Omental fat pad (tissue), 4 donors: ENCODE results near the gene B3GAT2. TPM values are rescaled to one million over a fixed set of nuclear protein-coding genes. Genes with fewer than 3 reads are reported as not detected.

ENCODE experiments used
- ATAC-seq: fragments of 150-250 bp; one replicate; pipeline ENCODE4 v1.9.1; 2016; ENCODE audit warnings: mild to moderate bottlenecking, moderate library complexity; ENCODE audit not compliant: low FRiP score
- DNase-seq: peaks from one replicate; pipeline ENCODE4 v3.0.0-alpha.2; 2019; ENCODE audit warnings: low spot score
- total RNA-seq, 4 donors: library from RNA; depleted of rRNA; stranded (reverse); fragments of >200 nt; gene quantifications; one replicate each; pipeline ENCODE4 v1.1.0, GENCODE V29; 2016
- TF ChIP-seq, protein P1 (sequence below), 3 donors: fragments of 450-650 bp; IDR thresholded peaks; one replicate each; pipeline ENCODE4 v1.5.1; 2016 to 2017; ENCODE audit warnings: antibody characterized with exemption in 3 of 3, mild to moderate bottlenecking in 3 of 3, moderate library complexity in 2 of 3

B3GAT2 gene, protein sequence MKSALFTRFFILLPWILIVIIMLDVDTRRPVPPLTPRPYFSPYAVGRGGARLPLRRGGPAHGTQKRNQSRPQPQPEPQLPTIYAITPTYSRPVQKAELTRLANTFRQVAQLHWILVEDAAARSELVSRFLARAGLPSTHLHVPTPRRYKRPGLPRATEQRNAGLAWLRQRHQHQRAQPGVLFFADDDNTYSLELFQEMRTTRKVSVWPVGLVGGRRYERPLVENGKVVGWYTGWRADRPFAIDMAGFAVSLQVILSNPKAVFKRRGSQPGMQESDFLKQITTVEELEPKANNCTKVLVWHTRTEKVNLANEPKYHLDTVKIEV
- under 1 TPM in 2 of 4 donors, not detected in 2; 0.12 to 0.16 TPM for total RNA-seq

DNA sequence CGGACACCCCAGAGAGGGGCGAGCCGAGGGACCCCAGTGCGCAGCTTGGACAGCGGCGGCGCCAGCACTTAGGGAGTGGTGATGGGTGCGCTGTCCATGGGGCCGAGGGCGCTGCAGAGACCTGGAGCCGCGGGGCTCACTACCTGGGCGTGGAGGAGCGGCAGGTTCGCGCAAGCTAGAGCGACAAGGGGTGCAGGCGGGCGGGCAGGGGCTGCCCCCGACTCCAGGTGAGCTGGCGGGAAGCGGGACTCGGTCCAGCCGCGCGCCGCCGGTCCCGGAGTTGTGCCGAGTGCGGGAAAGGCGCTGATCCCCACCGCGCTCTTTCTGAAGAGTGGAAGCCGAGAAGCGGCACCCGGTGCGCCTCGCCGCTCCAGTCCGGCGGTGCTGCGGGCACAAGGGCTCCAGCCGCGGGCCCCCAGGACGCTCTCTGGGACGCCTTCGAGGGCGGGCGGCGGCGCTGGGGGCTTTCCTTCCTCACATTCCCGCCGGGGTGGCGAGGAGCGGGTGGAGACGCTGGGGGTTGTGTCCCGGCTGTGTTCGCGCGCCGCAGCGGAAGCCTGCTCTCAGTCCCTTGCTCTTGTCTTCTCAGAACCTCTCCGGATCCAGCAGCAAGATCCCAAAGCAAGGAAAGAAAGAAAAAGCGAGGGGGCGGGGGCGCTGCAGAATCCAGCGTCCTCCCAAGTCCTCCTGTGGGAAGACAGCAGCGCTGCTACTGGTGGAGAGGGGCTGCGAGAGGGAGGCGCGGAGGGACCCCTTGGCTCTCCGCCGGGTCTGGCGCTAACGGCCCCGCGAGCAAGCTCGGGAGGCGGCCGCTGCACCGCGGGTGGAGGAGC lies at the start of gene B3GAT2:
TSS of gene B3GAT2 (minus strand) at position 610 of the 833 bp plus-strand sequence. CDS start 631 bp downstream, outside the sequence.
- peak; percentile 35 for ATAC-seq
- TF ChIP-seq, protein P1, sequence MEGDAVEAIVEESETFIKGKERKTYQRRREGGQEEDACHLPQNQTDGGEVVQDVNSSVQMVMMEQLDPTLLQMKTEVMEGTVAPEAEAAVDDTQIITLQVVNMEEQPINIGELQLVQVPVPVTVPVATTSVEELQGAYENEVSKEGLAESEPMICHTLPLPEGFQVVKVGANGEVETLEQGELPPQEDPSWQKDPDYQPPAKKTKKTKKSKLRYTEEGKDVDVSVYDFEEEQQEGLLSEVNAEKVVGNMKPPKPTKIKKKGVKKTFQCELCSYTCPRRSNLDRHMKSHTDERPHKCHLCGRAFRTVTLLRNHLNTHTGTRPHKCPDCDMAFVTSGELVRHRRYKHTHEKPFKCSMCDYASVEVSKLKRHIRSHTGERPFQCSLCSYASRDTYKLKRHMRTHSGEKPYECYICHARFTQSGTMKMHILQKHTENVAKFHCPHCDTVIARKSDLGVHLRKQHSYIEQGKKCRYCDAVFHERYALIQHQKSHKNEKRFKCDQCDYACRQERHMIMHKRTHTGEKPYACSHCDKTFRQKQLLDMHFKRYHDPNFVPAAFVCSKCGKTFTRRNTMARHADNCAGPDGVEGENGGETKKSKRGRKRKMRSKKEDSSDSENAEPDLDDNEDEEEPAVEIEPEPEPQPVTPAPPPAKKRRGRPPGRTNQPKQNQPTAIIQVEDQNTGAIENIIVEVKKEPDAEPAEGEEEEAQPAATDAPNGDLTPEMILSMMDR (IDR thresholded peaks at IDR 0.05), result no peak
- DNase-seq, result no peak

DNA sequence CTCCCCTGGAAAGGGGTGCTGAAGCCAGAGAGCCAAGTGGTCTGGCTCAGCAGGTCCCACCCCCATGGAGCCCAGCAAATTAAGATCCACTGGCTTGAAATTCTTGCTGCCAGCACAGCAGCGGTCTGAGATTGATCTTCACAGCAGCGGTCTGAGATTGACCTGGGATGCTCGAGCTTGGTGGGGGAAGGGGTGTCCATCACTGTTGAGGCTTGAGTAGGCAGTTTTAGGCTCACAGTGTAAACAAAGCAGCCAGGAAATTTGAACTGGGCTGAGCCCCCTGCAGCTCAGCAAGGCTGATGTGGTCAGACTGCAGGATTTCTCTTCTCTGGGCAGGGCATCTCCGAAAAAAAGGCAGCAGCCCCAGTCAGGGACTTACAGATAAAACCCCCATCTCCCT lies 41.3 kb upstream of the B3GAT2 start:
- ATAC-seq (no peak), DNase-seq (no peak)
- TF ChIP-seq, protein P1 (IDR thresholded peaks at IDR 0.05), result no peak

DNA sequence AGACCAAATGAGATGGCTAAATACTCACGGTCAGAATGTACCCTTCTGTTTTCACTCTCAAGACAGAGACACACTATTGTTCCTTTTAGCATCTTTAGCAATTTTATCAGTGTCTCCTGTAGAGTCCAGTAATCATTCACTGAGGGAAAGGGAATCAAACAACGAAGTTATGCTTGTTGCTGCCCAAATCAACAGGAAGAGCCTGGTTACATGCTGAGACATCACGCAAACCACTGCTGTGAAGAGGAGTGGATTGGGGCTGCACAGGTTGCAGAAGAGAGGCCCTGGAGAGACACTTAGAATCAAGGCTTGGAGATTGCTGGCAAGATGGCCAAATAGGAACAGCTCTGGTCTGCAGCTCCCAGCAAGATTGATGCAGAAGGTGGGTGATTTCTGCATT lies 40.5 kb upstream of the B3GAT2 start:
- DNase-seq (no peak), ATAC-seq (no peak)
- TF ChIP-seq, protein P1 (IDR thresholded peaks at IDR 0.05), result no peak

DNA sequence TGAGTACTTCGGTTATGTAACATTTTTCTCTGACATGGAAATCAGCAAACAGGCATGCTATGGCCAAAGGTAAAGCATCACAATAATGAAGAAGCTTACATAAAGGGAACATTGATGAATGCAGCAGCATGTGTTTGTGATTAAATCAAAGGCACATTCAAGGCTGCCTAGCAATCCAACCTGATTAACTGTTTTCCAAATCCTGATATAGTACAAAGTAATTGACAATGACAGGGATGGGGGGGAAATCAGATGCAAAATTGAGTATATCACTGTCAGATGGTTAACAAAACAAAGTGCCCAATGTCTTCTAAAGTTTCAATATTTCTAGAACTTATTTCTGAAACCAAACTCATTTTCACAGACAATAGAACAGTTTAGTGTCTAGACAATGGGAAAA lies 39.2 kb upstream of the B3GAT2 start:
- TF ChIP-seq, protein P1 (IDR thresholded peaks at IDR 0.05), result no peak

DNA sequence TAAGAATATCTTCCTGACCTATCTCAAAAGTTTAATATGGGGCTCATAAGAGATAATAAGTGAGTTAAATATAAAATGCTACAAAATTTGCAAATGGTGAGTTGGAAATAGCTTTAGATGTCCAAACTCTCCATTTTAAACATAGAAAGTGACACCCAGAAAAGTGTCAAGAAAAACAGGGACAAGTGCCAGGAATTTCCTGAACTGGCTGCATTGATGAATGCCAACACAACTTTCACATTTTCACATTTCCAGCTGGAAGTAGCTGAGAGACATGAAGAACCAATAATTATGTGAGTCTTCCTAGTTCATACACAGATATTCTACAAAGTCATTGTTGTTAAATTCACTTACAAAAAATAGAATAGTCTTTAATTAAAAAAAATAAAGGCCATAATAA lies 38.6 kb upstream of the B3GAT2 start:
- ATAC-seq (no peak), DNase-seq (no peak)
- TF ChIP-seq, protein P1 (IDR thresholded peaks at IDR 0.05), result no peak

More for the DNA sequence above, 39.2 kb upstream of the B3GAT2 start:
- ATAC-seq (no peak), DNase-seq (no peak)

DNA sequence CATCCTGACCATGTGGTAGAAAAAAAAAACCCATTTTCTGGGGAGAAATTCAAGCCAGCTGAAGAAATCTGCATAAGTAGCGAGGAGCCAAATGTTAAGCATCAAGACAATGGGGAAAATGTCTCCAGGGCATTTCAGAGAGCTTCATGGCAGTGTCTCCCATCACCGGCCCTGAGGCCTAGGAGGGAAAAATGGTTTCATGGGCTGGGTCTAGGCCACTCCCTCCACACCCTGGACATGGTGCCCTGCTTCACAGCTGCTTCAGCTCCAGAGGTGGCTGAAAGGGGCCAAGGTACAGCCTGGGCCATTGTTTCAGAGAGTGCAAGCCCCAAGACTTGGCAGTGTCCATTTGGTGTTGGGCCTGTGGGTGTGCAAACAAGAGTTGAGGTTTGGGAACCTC lies 34.4 kb upstream of the B3GAT2 start:
- DNase-seq (no peak), ATAC-seq (no peak)
- TF ChIP-seq, protein P1 (IDR thresholded peaks at IDR 0.05), result no peak
